Measurements from ENCODE around the gene FAIM2. TPM values are rescaled to one million over a fixed set of nuclear protein-coding genes. Genes with fewer than 3 reads are reported as not detected.

FAIM2 gene
- total and polyA plus RNA-seq, 2 experiments from 2014 or later: 5.0 to 14.0 TPM

DNA sequence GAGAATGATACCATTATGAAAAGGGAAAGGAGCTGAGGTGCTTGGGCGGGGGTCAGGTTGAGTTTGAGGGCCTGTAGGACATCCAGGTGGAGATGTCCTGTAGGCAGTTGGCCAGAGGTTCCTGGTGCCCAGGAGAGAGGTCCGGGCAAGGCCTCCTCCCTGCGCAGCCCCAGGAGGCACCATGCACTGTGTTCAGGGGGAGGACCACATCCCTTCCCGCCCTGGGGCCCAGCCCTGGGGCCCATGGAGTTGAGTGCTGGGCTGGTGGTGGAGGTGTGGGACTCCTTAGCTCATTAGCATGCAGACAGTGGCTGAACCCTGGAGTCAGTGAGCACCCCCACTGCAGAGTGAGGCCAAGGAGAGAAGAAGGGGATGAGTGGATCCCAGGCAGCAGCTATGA is 5.7 kb upstream of the FAIM2 start:
- no peaks in the 10 kb centered on the region for H3K9me2 ChIP-seq (replicated peaks; ENCODE audit: insufficient read depth)
- no peak overlapping the region for H3K4me2 ChIP-seq
- WGBS (ENCODE audit: low lambda C conversion rate, missing lambda C conversion rate): 100% methylated on average over 2 of the region's 4 CpGs
- peaks cover 6% of the 10 kb centered on the region for H3K4me1 ChIP-seq (ENCODE audit: insufficient read depth)
- no peak for DNase-seq (ENCODE audit: low spot score)
- H3K79me2 ChIP-seq: no peaks in the 10 kb centered on the region
- no peaks in the 10 kb centered on the region for H4K20me1 ChIP-seq (ENCODE audit: insufficient read depth, poor library complexity, severe bottlenecking)
- H2AFZ ChIP-seq: no peak overlapping the region
- H3K27ac ChIP-seq: no peak overlapping the region
- no peak overlapping the region for H3K4me3 ChIP-seq
- TF ChIP-seq EZH2phosphoT487 (IDR thresholded peaks at IDR 0.05; ENCODE audit: low read depth, severe bottlenecking, unreplicated experiment) (no peak), EZH2 (IDR thresholded peaks at IDR 0.05; ENCODE audit: borderline replicate concordance) (no peak)
- TF ChIP-seq, protein P1, sequence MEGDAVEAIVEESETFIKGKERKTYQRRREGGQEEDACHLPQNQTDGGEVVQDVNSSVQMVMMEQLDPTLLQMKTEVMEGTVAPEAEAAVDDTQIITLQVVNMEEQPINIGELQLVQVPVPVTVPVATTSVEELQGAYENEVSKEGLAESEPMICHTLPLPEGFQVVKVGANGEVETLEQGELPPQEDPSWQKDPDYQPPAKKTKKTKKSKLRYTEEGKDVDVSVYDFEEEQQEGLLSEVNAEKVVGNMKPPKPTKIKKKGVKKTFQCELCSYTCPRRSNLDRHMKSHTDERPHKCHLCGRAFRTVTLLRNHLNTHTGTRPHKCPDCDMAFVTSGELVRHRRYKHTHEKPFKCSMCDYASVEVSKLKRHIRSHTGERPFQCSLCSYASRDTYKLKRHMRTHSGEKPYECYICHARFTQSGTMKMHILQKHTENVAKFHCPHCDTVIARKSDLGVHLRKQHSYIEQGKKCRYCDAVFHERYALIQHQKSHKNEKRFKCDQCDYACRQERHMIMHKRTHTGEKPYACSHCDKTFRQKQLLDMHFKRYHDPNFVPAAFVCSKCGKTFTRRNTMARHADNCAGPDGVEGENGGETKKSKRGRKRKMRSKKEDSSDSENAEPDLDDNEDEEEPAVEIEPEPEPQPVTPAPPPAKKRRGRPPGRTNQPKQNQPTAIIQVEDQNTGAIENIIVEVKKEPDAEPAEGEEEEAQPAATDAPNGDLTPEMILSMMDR (IDR thresholded peaks at IDR 0.05; ENCODE audit: poor library complexity): no peak
- H3K36me3 ChIP-seq (replicated peaks; ENCODE audit: insufficient read depth, low read depth): no peaks in the 10 kb centered on the region
- H3K27me3 ChIP-seq: peaks cover 5% of the 10 kb centered on the region
- no peaks in the 10 kb centered on the region for H3K9me3 ChIP-seq (ENCODE audit: low read depth)

DNA sequence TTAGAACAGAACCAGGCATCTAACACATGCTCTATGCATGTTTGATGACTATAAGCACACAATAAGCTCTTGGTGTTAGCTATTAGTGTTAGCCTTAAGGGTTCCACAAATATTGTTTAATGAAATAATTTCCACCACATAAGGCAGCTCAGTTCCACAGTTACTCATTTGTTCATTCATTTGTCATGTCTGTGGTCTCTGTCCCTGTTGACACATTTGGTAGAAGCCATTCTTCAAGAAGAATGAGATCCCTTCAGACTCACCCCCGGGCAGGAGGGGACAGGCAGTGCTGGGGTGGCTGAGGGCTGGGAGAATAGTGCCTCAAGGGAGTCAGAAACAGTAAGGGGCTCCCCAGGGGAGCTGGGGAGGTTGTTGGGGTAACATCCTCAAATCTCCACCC is 3.7 kb upstream of the FAIM2 start:
- no peaks in the 10 kb centered on the region for H4K20me1 ChIP-seq (ENCODE audit: insufficient read depth, poor library complexity, severe bottlenecking)
- H2AFZ ChIP-seq: no peak overlapping the region
- no peak overlapping the region for H3K4me2 ChIP-seq
- H3K27ac ChIP-seq: no peak overlapping the region
- peaks cover 7% of the 10 kb centered on the region for H3K4me1 ChIP-seq (ENCODE audit: insufficient read depth)
- H3K9me3 ChIP-seq (ENCODE audit: low read depth): no peaks in the 10 kb centered on the region
- H3K79me2 ChIP-seq: no peaks in the 10 kb centered on the region
- H3K4me3 ChIP-seq: no peak overlapping the region
- WGBS (ENCODE audit: low lambda C conversion rate, missing lambda C conversion rate): 77% methylated on average over 1 of the region's 1 CpG
- TF ChIP-seq, protein P1 (IDR thresholded peaks at IDR 0.05; ENCODE audit: poor library complexity): no peak
- TF ChIP-seq EZH2phosphoT487 (IDR thresholded peaks at IDR 0.05; ENCODE audit: low read depth, severe bottlenecking, unreplicated experiment): no peak
- TF ChIP-seq EZH2 (IDR thresholded peaks at IDR 0.05; ENCODE audit: borderline replicate concordance): no peak
- peaks cover 15% of the 10 kb centered on the region for H3K27me3 ChIP-seq
- H3K9me2 ChIP-seq (replicated peaks; ENCODE audit: insufficient read depth): no peaks in the 10 kb centered on the region
- no peak for DNase-seq (ENCODE audit: low spot score)
- H3K36me3 ChIP-seq (replicated peaks; ENCODE audit: insufficient read depth, low read depth): no peaks in the 10 kb centered on the region

DNA sequence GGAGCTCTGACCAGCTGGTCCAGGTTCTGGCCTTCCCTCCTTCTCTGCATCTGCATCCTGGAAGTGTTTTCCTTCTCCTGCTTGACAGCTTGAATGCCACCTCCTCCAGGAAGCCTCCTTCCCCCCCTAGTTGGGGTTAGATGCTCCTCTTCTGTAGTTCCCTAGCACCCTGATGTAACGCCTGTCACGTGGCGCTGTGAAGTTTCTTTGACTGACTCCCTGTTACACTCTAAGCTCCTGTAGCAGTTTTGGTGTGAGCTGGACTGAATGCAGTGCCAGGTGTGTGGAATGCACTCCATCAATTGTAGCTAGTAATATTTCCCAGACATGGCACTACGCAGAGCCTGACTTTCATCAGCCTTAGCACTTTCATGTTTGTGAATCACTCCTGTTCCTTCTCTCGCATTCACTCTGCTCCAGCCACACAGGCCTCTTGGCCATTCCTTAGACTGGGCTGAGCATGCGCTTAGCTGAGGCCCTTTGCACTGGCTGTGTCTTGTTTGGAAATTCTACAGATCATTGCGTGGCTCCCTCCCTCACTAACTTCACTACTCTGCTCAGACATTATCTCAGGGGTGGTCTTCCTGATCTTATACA is 2.1 kb upstream of the FAIM2 start:
- H3K4me3 ChIP-seq: no peak overlapping the region
- H4K20me1 ChIP-seq (ENCODE audit: insufficient read depth, poor library complexity, severe bottlenecking): no peaks in the 10 kb centered on the region
- no peak for DNase-seq (ENCODE audit: low spot score)
- no peaks in the 10 kb centered on the region for H3K9me2 ChIP-seq (replicated peaks; ENCODE audit: insufficient read depth)
- peaks cover 7% of the 10 kb centered on the region for H3K4me1 ChIP-seq (ENCODE audit: insufficient read depth)
- H3K79me2 ChIP-seq: no peaks in the 10 kb centered on the region
- no peak overlapping the region for H3K27ac ChIP-seq
- H3K4me2 ChIP-seq: no peak overlapping the region
- no peak overlapping the region for H2AFZ ChIP-seq
- H3K9me3 ChIP-seq (ENCODE audit: low read depth): no peaks in the 10 kb centered on the region
- WGBS (ENCODE audit: low lambda C conversion rate, missing lambda C conversion rate): 88% methylated on average over 7 of the region's 7 CpGs
- H3K36me3 ChIP-seq (replicated peaks; ENCODE audit: insufficient read depth, low read depth): no peaks in the 10 kb centered on the region
- TF ChIP-seq, protein P1 (IDR thresholded peaks at IDR 0.05; ENCODE audit: poor library complexity): no peak
- H3K27me3 ChIP-seq: peaks cover 15% of the 10 kb centered on the region

DNA sequence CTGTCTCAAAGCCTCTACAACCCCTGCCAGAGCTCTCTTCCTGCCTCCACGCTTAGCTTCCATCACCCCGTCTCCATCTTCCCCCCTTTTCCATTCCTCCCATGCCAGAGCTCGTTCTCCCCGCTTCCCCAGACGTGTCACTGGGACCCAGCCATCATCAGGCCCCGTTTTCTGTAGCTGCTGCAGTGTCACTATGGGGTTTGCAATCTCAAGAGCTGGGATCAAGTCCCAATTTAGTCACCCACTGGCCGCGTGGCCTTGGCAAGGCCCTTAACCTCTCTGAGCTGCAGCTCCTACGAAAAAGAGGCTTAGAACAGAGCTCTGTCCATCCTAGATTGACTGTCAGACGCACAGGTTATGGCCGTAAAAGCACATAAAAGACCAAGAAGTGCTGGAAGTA is 901 bp upstream of the FAIM2 start:
- no peaks in the 10 kb centered on the region for H3K9me3 ChIP-seq (ENCODE audit: low read depth)
- H3K27me3 ChIP-seq: peaks cover 15% of the 10 kb centered on the region
- H3K4me3 ChIP-seq: no peak overlapping the region
- H3K4me1 ChIP-seq (ENCODE audit: insufficient read depth): peaks cover 5% of the 10 kb centered on the region
- WGBS (ENCODE audit: low lambda C conversion rate, missing lambda C conversion rate): 90% methylated on average over 11 of the region's 11 CpGs
- peak overlapping the region; percentile 92 for H3K27ac ChIP-seq
- no peaks in the 10 kb centered on the region for H3K9me2 ChIP-seq (replicated peaks; ENCODE audit: insufficient read depth)
- no peaks in the 10 kb centered on the region for H3K36me3 ChIP-seq (replicated peaks; ENCODE audit: insufficient read depth, low read depth)
- TF ChIP-seq EZH2 (IDR thresholded peaks at IDR 0.05; ENCODE audit: borderline replicate concordance): no peak
- H3K79me2 ChIP-seq: no peaks in the 10 kb centered on the region
- peak overlapping the region; percentile 31 for H2AFZ ChIP-seq
- DNase-seq (ENCODE audit: low spot score): no peak
- no peaks in the 10 kb centered on the region for H4K20me1 ChIP-seq (ENCODE audit: insufficient read depth, poor library complexity, severe bottlenecking)
- peak overlapping the region; percentile 74 for H3K4me2 ChIP-seq

All from hepatocyte (in vitro differentiated cells).